ENCODE results near the gene LCE2A. TPM values are rescaled to one million over a fixed set of nuclear protein-coding genes. Genes with fewer than 3 reads are reported as not detected.

Gene LCE2A
- total RNA-seq, 1 donor from 2014 or later: not detected

DNA sequence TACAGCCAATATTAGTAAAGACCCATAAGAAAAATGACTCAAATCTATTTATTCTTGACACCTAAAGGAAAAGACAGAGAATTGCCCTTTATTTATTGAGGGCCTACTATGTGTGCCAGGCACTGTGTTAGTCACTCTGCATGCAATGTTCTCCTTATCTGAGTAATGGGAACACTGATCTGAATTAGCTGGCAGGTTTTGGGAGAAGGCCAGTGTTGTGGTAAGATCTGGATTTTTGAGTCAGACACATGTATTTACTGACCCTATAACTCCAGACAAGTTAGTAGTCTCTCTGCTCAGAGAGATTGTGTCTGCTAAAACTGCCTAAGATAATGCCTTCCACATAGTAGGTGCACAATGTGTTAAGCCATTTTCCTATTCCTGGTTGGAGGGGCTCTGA, 27.1 kb downstream of the LCE2A start:
- H3K4me1 ChIP-seq (ENCODE audit: insufficient read depth, low read length): no peaks in the 10 kb centered on the region
- Mint-ChIP-seq H3K9me3 (ENCODE audit: unreplicated experiment) (no peaks in the 10 kb centered on the region), H3K36me3 (ENCODE audit: low read depth, unreplicated experiment) (no peaks in the 10 kb centered on the region), H3K27me3 (ENCODE audit: low read depth, unreplicated experiment) (peaks cover 16% of the 10 kb centered on the region), H3K4me3 (ENCODE audit: unreplicated experiment) (no peak overlapping the region), H3K4me1 (ENCODE audit: low read depth, unreplicated experiment) (no peaks in the 10 kb centered on the region), H3K27ac (ENCODE audit: unreplicated experiment) (no peak overlapping the region)
- no peak overlapping the region for H3K9ac ChIP-seq (ENCODE audit: low read length)
- no peak overlapping the region for H3K4me2 ChIP-seq (ENCODE audit: low read length)
- TF ChIP-seq, protein P1, sequence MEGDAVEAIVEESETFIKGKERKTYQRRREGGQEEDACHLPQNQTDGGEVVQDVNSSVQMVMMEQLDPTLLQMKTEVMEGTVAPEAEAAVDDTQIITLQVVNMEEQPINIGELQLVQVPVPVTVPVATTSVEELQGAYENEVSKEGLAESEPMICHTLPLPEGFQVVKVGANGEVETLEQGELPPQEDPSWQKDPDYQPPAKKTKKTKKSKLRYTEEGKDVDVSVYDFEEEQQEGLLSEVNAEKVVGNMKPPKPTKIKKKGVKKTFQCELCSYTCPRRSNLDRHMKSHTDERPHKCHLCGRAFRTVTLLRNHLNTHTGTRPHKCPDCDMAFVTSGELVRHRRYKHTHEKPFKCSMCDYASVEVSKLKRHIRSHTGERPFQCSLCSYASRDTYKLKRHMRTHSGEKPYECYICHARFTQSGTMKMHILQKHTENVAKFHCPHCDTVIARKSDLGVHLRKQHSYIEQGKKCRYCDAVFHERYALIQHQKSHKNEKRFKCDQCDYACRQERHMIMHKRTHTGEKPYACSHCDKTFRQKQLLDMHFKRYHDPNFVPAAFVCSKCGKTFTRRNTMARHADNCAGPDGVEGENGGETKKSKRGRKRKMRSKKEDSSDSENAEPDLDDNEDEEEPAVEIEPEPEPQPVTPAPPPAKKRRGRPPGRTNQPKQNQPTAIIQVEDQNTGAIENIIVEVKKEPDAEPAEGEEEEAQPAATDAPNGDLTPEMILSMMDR (IDR thresholded peaks at IDR 0.05; ENCODE audit: insufficient read depth, low read depth, low read length): no peak
- no peak overlapping the region for H2AFZ ChIP-seq (ENCODE audit: low read depth, low read length)
- FAIRE-seq (no peak), DNase-seq (ENCODE audit: low read depth) (no peak)
- no peaks in the 10 kb centered on the region for H3K36me3 ChIP-seq (ENCODE audit: insufficient read depth, low read length)
- no peak overlapping the region for H3K27ac ChIP-seq (ENCODE audit: low read depth, low read length)
- no peaks in the 10 kb centered on the region for H3K79me2 ChIP-seq (ENCODE audit: insufficient read depth, low read length)
- no peaks in the 10 kb centered on the region for H3K27me3 ChIP-seq (ENCODE audit: insufficient read depth, low read length)
- H3K9me3 ChIP-seq (ENCODE audit: insufficient read depth, low read depth, low read length): no peaks in the 10 kb centered on the region
- H4K20me1 ChIP-seq (ENCODE audit: insufficient read depth, low read length): no peaks in the 10 kb centered on the region
- no peak overlapping the region for H3K4me3 ChIP-seq (ENCODE audit: insufficient read depth, low read depth, low read length)

DNA sequence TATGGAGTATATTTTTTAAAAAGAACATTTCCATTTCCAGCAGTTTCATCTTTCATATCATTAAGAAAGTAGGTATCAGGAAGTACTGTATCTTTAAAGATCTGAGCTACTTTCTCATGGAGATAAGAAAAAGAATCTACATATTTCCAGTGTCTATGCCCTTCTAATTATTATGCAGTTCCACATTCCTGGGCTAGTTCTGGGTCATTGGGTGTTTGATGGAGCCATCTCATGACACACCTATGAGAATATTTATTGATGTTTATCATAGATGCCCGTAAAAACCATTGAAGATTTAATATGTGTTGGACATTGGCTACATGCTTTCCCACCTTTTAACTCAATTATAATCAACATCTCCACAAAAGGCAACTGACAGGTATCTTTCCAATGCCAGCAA, 30.8 kb downstream of the LCE2A start:
- Histone ChIP-seq H3K9ac (ENCODE audit: low read length) (no peak overlapping the region), H3K79me2 (ENCODE audit: insufficient read depth, low read length) (no peaks in the 10 kb centered on the region), H3K36me3 (ENCODE audit: insufficient read depth, low read length) (no peaks in the 10 kb centered on the region), H2AFZ (ENCODE audit: low read depth, low read length) (no peak overlapping the region), H3K4me1 (ENCODE audit: insufficient read depth, low read length) (no peaks in the 10 kb centered on the region), H3K9me3 (ENCODE audit: insufficient read depth, low read depth, low read length) (no peaks in the 10 kb centered on the region), H3K4me2 (ENCODE audit: low read length) (no peak overlapping the region), H3K27me3 (ENCODE audit: insufficient read depth, low read length) (no peaks in the 10 kb centered on the region), H4K20me1 (ENCODE audit: insufficient read depth, low read length) (no peaks in the 10 kb centered on the region), H3K4me3 (ENCODE audit: insufficient read depth, low read depth, low read length) (no peak overlapping the region), H3K27ac (ENCODE audit: low read depth, low read length) (no peak overlapping the region)
- H3K4me1 Mint-ChIP-seq (ENCODE audit: low read depth, unreplicated experiment): no peaks in the 10 kb centered on the region
- H3K9me3 Mint-ChIP-seq (ENCODE audit: unreplicated experiment): no peaks in the 10 kb centered on the region
- DNase-seq (ENCODE audit: low read depth) (no peak), FAIRE-seq (no peak)
- H3K27me3 Mint-ChIP-seq (ENCODE audit: low read depth, unreplicated experiment): peaks cover 4% of the 10 kb centered on the region
- H3K4me3 Mint-ChIP-seq (ENCODE audit: unreplicated experiment): no peak overlapping the region
- H3K27ac Mint-ChIP-seq (ENCODE audit: unreplicated experiment): no peak overlapping the region
- TF ChIP-seq, protein P1 (IDR thresholded peaks at IDR 0.05; ENCODE audit: insufficient read depth, low read depth, low read length): no peak
- no peak for TF ChIP-seq EZH2 (IDR thresholded peaks at IDR 0.05; ENCODE audit: insufficient read depth, low read length)
- no peaks in the 10 kb centered on the region for H3K36me3 Mint-ChIP-seq (ENCODE audit: low read depth, unreplicated experiment)

DNA sequence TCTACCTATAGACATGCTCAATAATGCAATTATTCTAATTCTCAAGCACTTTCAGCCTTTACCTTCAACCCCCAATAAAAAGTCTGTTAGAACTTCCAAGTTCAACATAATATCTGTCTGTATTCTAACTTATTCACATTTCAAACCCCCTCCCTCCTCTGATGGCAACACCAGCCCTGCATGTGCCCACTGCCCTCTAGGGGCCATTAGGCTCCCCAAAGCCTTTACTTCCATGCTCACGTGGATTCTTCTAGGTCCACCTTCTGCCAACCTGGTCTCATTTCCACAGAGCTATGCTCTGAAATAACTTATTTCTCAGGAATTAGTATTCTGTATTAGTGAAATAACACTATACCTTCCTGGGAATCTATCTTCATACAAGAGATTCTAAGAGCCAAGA, 37.5 kb downstream of the LCE2A start:
- H3K4me1 ChIP-seq (ENCODE audit: insufficient read depth, low read length): no peaks in the 10 kb centered on the region
- no peak overlapping the region for H3K9ac ChIP-seq (ENCODE audit: low read length)
- H3K27ac Mint-ChIP-seq (ENCODE audit: unreplicated experiment): no peak overlapping the region
- peaks cover 3% of the 10 kb centered on the region for H3K27me3 Mint-ChIP-seq (ENCODE audit: low read depth, unreplicated experiment)
- H3K4me2 ChIP-seq (ENCODE audit: low read length): no peak overlapping the region
- no peak overlapping the region for H3K27ac ChIP-seq (ENCODE audit: low read depth, low read length)
- H3K36me3 Mint-ChIP-seq (ENCODE audit: low read depth, unreplicated experiment): no peaks in the 10 kb centered on the region
- FAIRE-seq: no peak
- TF ChIP-seq, protein P1 (IDR thresholded peaks at IDR 0.05; ENCODE audit: insufficient read depth, low read depth, low read length): no peak
- TF ChIP-seq EZH2 (IDR thresholded peaks at IDR 0.05; ENCODE audit: insufficient read depth, low read length): no peak
- no peaks in the 10 kb centered on the region for H3K9me3 ChIP-seq (ENCODE audit: insufficient read depth, low read depth, low read length)
- H4K20me1 ChIP-seq (ENCODE audit: insufficient read depth, low read length): no peaks in the 10 kb centered on the region
- H3K79me2 ChIP-seq (ENCODE audit: insufficient read depth, low read length): no peaks in the 10 kb centered on the region
- H3K27me3 ChIP-seq (ENCODE audit: insufficient read depth, low read length): no peaks in the 10 kb centered on the region
- H2AFZ ChIP-seq (ENCODE audit: low read depth, low read length): no peak overlapping the region
- H3K4me3 Mint-ChIP-seq (ENCODE audit: unreplicated experiment): no peak overlapping the region
- no peak overlapping the region for H3K4me3 ChIP-seq (ENCODE audit: insufficient read depth, low read depth, low read length)
- no peaks in the 10 kb centered on the region for H3K36me3 ChIP-seq (ENCODE audit: insufficient read depth, low read length)
- peaks cover 2% of the 10 kb centered on the region for H3K9me3 Mint-ChIP-seq (ENCODE audit: unreplicated experiment)
- no peaks in the 10 kb centered on the region for H3K4me1 Mint-ChIP-seq (ENCODE audit: low read depth, unreplicated experiment)
- DNase-seq (ENCODE audit: low read depth): no peak
